ENCODE measurements around the gene CHIA.

- TF ChIP-seq RNF2 (IDR thresholded peaks at IDR 0.05; ENCODE audit: borderline replicate concordance, low read depth, low read length, missing control alignments, poor library complexity, severe bottlenecking) (no peak), CTCF (IDR thresholded peaks at IDR 0.05; ENCODE audit: control extremely low read depth in 1 of 3, insufficient read depth in 1 of 3, low read depth in 1 of 3, low read length in 3 of 3) (no peak), SIN3A (conservative IDR thresholded peaks at IDR 0.05 in 1 of 2, IDR thresholded peaks at IDR 0.05 in 1 of 2; ENCODE audit: low read depth in 1 of 2, low read length in 2 of 2) (no peak), KDM1A (IDR thresholded peaks at IDR 0.05; ENCODE audit: borderline replicate concordance, low read length) (no peak), RFX5 (IDR thresholded peaks at IDR 0.05; ENCODE audit: borderline replicate concordance, low read depth, low read length) (no peak), POLR2A (IDR thresholded peaks at IDR 0.05; ENCODE audit: control extremely low read depth in 1 of 2, low read depth in 2 of 2, low read length in 2 of 2) (no peak), TAF1 (IDR thresholded peaks at IDR 0.05; ENCODE audit: low read depth, low read length) (no peak), ATF3 (IDR thresholded peaks at IDR 0.05; ENCODE audit: insufficient read depth, low read depth, low read length) (no peak), EP300 (IDR thresholded peaks at IDR 0.05; ENCODE audit: borderline replicate concordance in 1 of 2, low read depth in 2 of 2, low read length in 2 of 2) (no peak), POU5F1 (IDR thresholded peaks at IDR 0.05; ENCODE audit: low read depth, low read length) (no peak), POLR2AphosphoS5 (IDR thresholded peaks at IDR 0.05; ENCODE audit: low read depth, low read length) (no peak), MAX (IDR thresholded peaks at IDR 0.05) (no peak)
Observed at GRCh38 chr1:111242805-111243523, 47.7 kb upstream of the CHIA start.
